ENCODE data around the gene RAB3IL1. TPM values are rescaled to one million over a fixed set of nuclear protein-coding genes. Genes with fewer than 3 reads are reported as not detected.

RAB3IL1 gene
- total RNA-seq, 1 experiment from 2014 or later: 7.9 TPM

DNA sequence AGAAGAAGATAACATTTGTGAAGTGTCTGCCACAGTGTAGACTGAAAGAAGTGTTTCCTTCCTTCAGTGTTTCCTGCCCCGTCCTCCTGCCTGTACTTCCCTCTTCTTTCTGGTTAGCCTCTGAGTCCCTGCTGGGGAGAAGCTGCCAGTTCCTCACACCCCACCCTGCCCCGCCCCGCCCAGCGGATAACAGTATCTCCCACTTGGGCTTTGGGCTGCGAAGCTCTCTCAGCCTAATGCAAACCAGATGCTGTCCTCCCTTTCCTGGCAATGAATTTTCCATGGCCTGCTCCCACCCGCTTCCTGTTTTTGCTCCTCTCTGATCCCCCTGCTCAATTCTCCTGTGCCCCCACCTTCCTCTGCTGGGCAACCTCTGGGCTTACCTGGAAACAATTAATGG is 5.2 kb upstream of the RAB3IL1 start:
- ChIA-PET POLR2A (ENCODE audit: unreplicated experiment) (no interaction called here), CTCF (no interaction called here)
- no peaks in the 10 kb centered on the region for H4K20me1 ChIP-seq (ENCODE audit: low read length)
- H3K9ac ChIP-seq (ENCODE audit: low read length): no peak overlapping the region
- no peak for ATAC-seq
- BruUV-seq (replicated peaks): no TSS peak
- DNase-seq: no peak
- no peaks in the 10 kb centered on the region for H3K79me2 ChIP-seq (ENCODE audit: low read length)
- H3K27ac ChIP-seq (ENCODE audit: low read length): no peak overlapping the region
- H3K4me2 ChIP-seq (ENCODE audit: low read length): no peak overlapping the region
- no peak overlapping the region for H3K4me3 ChIP-seq (ENCODE audit: low read length)
- intact Hi-C loops (cut with micrococcal nuclease): no loop called here
- H2AFZ ChIP-seq (ENCODE audit: low read length): no peak overlapping the region
- no peaks in the 10 kb centered on the region for H3K9me2 ChIP-seq (replicated peaks; ENCODE audit: low read length)
- no peaks in the 10 kb centered on the region for H3K9me3 ChIP-seq (ENCODE audit: low read length)
- H3K27me3 ChIP-seq (ENCODE audit: low read length): peaks cover 9% of the 10 kb centered on the region; the same call in 1 of the 2 replicates
- TF ChIP-seq EZH2phosphoT487 (IDR thresholded peaks at IDR 0.05; ENCODE audit: borderline replicate concordance, low read length) (no peak), EZH2 (IDR thresholded peaks at IDR 0.05; ENCODE audit: low read length, unreplicated experiment) (no peak)
- TF ChIP-seq, protein P1, sequence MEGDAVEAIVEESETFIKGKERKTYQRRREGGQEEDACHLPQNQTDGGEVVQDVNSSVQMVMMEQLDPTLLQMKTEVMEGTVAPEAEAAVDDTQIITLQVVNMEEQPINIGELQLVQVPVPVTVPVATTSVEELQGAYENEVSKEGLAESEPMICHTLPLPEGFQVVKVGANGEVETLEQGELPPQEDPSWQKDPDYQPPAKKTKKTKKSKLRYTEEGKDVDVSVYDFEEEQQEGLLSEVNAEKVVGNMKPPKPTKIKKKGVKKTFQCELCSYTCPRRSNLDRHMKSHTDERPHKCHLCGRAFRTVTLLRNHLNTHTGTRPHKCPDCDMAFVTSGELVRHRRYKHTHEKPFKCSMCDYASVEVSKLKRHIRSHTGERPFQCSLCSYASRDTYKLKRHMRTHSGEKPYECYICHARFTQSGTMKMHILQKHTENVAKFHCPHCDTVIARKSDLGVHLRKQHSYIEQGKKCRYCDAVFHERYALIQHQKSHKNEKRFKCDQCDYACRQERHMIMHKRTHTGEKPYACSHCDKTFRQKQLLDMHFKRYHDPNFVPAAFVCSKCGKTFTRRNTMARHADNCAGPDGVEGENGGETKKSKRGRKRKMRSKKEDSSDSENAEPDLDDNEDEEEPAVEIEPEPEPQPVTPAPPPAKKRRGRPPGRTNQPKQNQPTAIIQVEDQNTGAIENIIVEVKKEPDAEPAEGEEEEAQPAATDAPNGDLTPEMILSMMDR (conservative IDR thresholded peaks at IDR 0.05; ENCODE audit: low read depth, low read length): no peak
- no peaks in the 10 kb centered on the region for H3F3A ChIP-seq (ENCODE audit: low read length, unreplicated experiment)
- H3K4me1 ChIP-seq (ENCODE audit: insufficient read depth, low read length): no peaks in the 10 kb centered on the region
- no peaks in the 10 kb centered on the region for H3K36me3 ChIP-seq (ENCODE audit: low read depth, low read length)

DNA sequence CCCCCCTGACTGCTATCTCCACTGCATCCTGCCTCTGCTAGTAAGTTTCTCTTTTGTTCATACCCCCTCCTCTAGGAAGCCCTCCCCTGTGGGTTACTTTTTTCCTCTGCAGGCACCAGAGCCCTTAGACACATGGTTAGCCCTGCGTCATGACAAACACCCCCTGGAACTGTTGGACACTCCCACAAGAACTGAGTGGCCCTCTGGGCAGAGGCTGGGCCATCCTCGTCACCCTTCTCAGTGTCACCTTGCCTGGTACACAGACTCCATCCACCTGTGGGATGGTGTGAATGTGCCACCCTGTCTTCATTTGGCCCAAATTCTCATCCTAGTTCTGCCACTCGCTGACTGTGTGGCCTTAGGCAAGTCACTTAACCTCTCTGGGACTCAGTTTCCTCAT is 4.1 kb upstream of the RAB3IL1 start:
- Histone ChIP-seq H3K9me2 (replicated peaks; ENCODE audit: low read length) (no peaks in the 10 kb centered on the region), H4K20me1 (ENCODE audit: low read length) (no peaks in the 10 kb centered on the region), H3K4me3 (ENCODE audit: low read length) (no peak overlapping the region), H3K36me3 (ENCODE audit: low read depth, low read length) (no peaks in the 10 kb centered on the region), H2AFZ (ENCODE audit: low read length) (no peak overlapping the region), H3K4me2 (ENCODE audit: low read length) (no peak overlapping the region), H3K9me3 (ENCODE audit: low read length) (no peaks in the 10 kb centered on the region), H3K27me3 (ENCODE audit: low read length) (peaks cover 9% of the 10 kb centered on the region; the same call in 1 of the 2 replicates), H3K4me1 (ENCODE audit: insufficient read depth, low read length) (no peaks in the 10 kb centered on the region), H3K27ac (ENCODE audit: low read length) (no peak overlapping the region), H3K9ac (ENCODE audit: low read length) (no peak overlapping the region), H3K79me2 (ENCODE audit: low read length) (no peaks in the 10 kb centered on the region), H3F3A (ENCODE audit: low read length, unreplicated experiment) (no peaks in the 10 kb centered on the region)
- intact Hi-C loops (cut with micrococcal nuclease): no loop called here
- BruUV-seq (replicated peaks): no TSS peak
- POLR2A ChIA-PET (ENCODE audit: unreplicated experiment): no interaction called here
- ATAC-seq (no peak), DNase-seq (no peak)
- TF ChIP-seq EZH2 (IDR thresholded peaks at IDR 0.05; ENCODE audit: low read length, unreplicated experiment) (no peak), EZH2phosphoT487 (IDR thresholded peaks at IDR 0.05; ENCODE audit: borderline replicate concordance, low read length) (no peak)
- TF ChIP-seq, protein P1 (conservative IDR thresholded peaks at IDR 0.05; ENCODE audit: low read depth, low read length): no peak
- CTCF ChIA-PET: no interaction called here

DNA sequence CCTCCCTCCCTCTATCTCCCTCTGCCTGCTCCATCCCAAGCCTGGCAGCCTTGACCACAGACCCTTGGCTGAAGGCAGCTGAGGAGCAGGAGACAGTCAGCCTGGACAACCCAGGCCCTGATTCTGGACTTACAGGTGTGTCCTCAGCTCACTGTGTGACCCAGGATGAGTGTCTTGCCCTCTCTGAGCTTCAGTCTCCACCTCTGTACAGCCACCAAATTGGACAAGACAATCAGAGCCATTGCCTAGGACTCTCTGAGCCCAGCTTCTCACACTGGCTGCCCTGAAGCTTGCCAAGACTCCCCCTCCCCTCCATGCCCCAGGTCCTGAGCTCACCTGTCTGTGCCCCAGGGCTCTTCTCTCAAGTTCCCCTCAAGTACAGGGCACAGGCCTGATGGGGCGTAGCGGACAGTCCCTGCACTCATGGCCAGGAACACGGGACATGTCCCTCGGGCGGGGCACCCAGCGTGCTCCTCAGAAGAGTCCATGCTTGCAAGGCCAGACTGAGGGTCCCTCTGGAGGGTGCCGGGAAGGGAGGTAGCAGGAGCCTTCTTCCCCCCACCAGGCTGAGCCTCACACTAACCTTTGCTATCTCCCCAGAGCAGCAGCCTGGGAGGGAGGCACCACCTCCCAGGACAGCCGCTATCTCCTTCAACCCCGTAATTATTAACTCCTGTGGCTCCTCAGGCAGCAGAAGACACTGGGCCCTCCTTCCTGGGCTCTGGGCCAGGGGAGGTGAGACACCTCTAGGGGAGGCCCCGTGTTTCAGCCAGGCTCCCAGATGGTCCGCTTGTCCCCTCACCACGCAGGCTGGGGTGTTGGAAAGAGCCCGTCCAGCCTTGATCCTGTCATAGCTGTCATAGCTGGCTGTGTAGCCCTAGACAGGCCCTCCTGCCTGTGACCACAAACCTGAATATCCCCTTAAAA is 2.6 kb upstream of the RAB3IL1 start:
- no peak overlapping the region for H2AFZ ChIP-seq (ENCODE audit: low read length)
- no peaks in the 10 kb centered on the region for H4K20me1 ChIP-seq (ENCODE audit: low read length)
- no peaks in the 10 kb centered on the region for H3K36me3 ChIP-seq (ENCODE audit: low read depth, low read length)
- H3K27ac ChIP-seq (ENCODE audit: low read length): no peak overlapping the region
- H3K27me3 ChIP-seq (ENCODE audit: low read length): peaks cover 9% of the 10 kb centered on the region; the same call in 1 of the 2 replicates
- no peak for TF ChIP-seq EZH2phosphoT487 (IDR thresholded peaks at IDR 0.05; ENCODE audit: borderline replicate concordance, low read length)
- TF ChIP-seq, protein P1 (conservative IDR thresholded peaks at IDR 0.05; ENCODE audit: low read depth, low read length): no peak
- TF ChIP-seq EZH2 (IDR thresholded peaks at IDR 0.05; ENCODE audit: low read length, unreplicated experiment): no peak
- H3K9me2 ChIP-seq (replicated peaks; ENCODE audit: low read length): no peaks in the 10 kb centered on the region
- no peaks in the 10 kb centered on the region for H3F3A ChIP-seq (ENCODE audit: low read length, unreplicated experiment)
- H3K4me3 ChIP-seq (ENCODE audit: low read length): no peak overlapping the region
- H3K79me2 ChIP-seq (ENCODE audit: low read length): no peaks in the 10 kb centered on the region
- DNase-seq: no peak
- no TSS peak for BruUV-seq (replicated peaks)
- H3K9me3 ChIP-seq (ENCODE audit: low read length): no peaks in the 10 kb centered on the region
- intact Hi-C loops (cut with micrococcal nuclease): no loop called here
- no peak for ATAC-seq
- H3K4me1 ChIP-seq (ENCODE audit: insufficient read depth, low read length): no peaks in the 10 kb centered on the region
- ChIA-PET CTCF (no interaction called here), POLR2A (ENCODE audit: unreplicated experiment) (no interaction called here)
- H3K4me2 ChIP-seq (ENCODE audit: low read length): no peak overlapping the region
- no peak overlapping the region for H3K9ac ChIP-seq (ENCODE audit: low read length)
